ENCODE measurements around the gene CDC42BPA. TPM values are rescaled to one million over a fixed set of nuclear protein-coding genes. Genes with fewer than 3 reads are reported as not detected.
A peak's percentile ranks its signal among the peaks of the same experiment; 100 is the strongest.

CDC42BPA gene
- total and polyA plus RNA-seq, 9 of the 15 experiments (the other 6 are each of a cell fraction or from before 2014, with no cell fraction given), result 8.0 to 77.5 (median 52.1) TPM

- Histone ChIP-seq H3K4me2 (ENCODE audit: insufficient read depth, low read length) (no peak overlapping the region), H3K27ac (ENCODE audit: extremely low read depth, low read depth, low read length) (no peak overlapping the region), H3K36me3 (ENCODE audit: control insufficient read depth, insufficient read depth, low read length) (no peaks in the 10 kb centered on the region), H3K9me3 (replicated peaks; ENCODE audit: control insufficient read depth, insufficient read depth, low read depth, low read length) (no peaks in the 10 kb centered on the region), H3K9me1 (ENCODE audit: control insufficient read depth, insufficient read depth, low read length) (no peaks in the 10 kb centered on the region), H3K4me1 (replicated peaks in 1 of 2; ENCODE audit: control insufficient read depth in 2 of 2, insufficient read depth in 2 of 2, low read length in 2 of 2) (peaks cover 3 to 7% of the 10 kb centered on the region in 2 experiments; a peak in 4 of 5 replicates), H3K9ac (ENCODE audit: insufficient read depth in 1 of 2, low read depth in 2 of 2, low read length in 2 of 2) (no peak overlapping the region), H3K79me2 (ENCODE audit: control insufficient read depth, insufficient read depth, low read length) (no peaks in the 10 kb centered on the region), H2AFZ (ENCODE audit: low read depth, low read length) (no peak overlapping the region), H4K20me1 (replicated peaks; ENCODE audit: control insufficient read depth, insufficient read depth, low read length) (no peaks in the 10 kb centered on the region), H3K27me3 (ENCODE audit: control insufficient read depth in 2 of 2, insufficient read depth in 2 of 2, low read length in 2 of 2) (no peaks in the 10 kb centered on the region), H3K4me3 (no peak overlapping the region)
- CTCF ChIA-PET (ENCODE audit: low intra/inter-chr PET ratio), result no interaction called here
- in situ Hi-C loops (cut with MboI), result no loop called here
- FAIRE-seq, result no peak
- no peak for TF ChIP-seq TFE3 (CRISPR knock-in tag; IDR thresholded peaks at IDR 0.05)
- TF ChIP-seq ZBTB5 (IDR thresholded peaks at IDR 0.05), result peak; percentile 79
- peak; percentile 86 for TF ChIP-seq HINFP (tag; conservative IDR thresholded peaks at IDR 0.05; ENCODE audit: low read depth)
- intact Hi-C loops (cut with micrococcal nuclease), result no loop called here
- no TSS peak for BruUV-seq (replicated peaks)
- WGBS (ENCODE audit: insufficient coverage, low coverage, missing lambda C conversion rate), result 0% methylated on average over 1 of the region's 1 CpG
- no peak for DNase-seq (ENCODE audit: extremely low read depth in 1 of 4, low spot score in 3 of 4)
- ATAC-seq, result no peak
- POLR2A ChIA-PET, result interaction anchor here (1.0 kb wide), 1 partner anchor 16 kb away, joined by 4 read pairs; no protein-coding TSS in a partner anchor
These were observed 33.2 kb upstream of the CDC42BPA start for GRCh38 chr1:227351443-227351842.
